DMS114 treated with DMSO at 0.1 percent for 48 hours (cell line): ENCODE data around the gene KDM4E.
A peak's percentile ranks its signal among the peaks of the same experiment; 100 is the strongest.
"Not testable (repeated sequence)": the region's sequence is repeated elsewhere in the genome, so short reads cannot be mapped to it uniquely, and the experiment has no call there.

ENCODE experiments used
- DNase-seq: peaks from one replicate; lab custom pipeline; 2025; ENCODE audit not compliant: unreplicated experiment; lab: John Stamatoyannopoulos, UW

Gene KDM4E

GRCh38 chr11:95024958-95025357, at the start of gene KDM4E:
KDM4E (plus strand) TSS chr11:95025258; CDS start chr11:95025558, 300 bp downstream.
- DNase-seq, result no peak

- DNase-seq, result no peak
Measured at GRCh38 chr11:94975599-94975998, 49.5 kb upstream of the KDM4E start.

- no peak for DNase-seq
Measured at GRCh38 chr11:94987378-94987777, 37.7 kb upstream of the KDM4E start.

- DNase-seq, result no peak
Measured at GRCh38 chr11:94988748-94989147, 36.3 kb upstream of the KDM4E start.

- no peak for DNase-seq
Measured at GRCh38 chr11:94993400-94993943, 31.6 kb upstream of the KDM4E start.

- no peak for DNase-seq
Measured at GRCh38 chr11:94997437-94997836, 27.6 kb upstream of the KDM4E start.

- no peak for DNase-seq
Measured at GRCh38 chr11:94998285-94998684, 26.8 kb upstream of the KDM4E start.

- DNase-seq, result no peak
Measured at GRCh38 chr11:95003716-95004115, 21.3 kb upstream of the KDM4E start.

- no peak for DNase-seq
Measured at GRCh38 chr11:95005642-95006041, 19.4 kb upstream of the KDM4E start.

- DNase-seq, result no peak
Measured at GRCh38 chr11:95011376-95011775, 13.7 kb upstream of the KDM4E start.

GRCh38 chr11:95014184-95014821, 10.8 kb upstream of the KDM4E start:
- no peak for DNase-seq

- DNase-seq, result no peak
Measured at GRCh38 chr11:95016139-95016538, 8.9 kb upstream of the KDM4E start.

GRCh38 chr11:95021468-95021867, 3.6 kb upstream of the KDM4E start:
- DNase-seq, result not testable (repeated sequence)

GRCh38 chr11:95025594-95025993, 536 bp downstream of the KDM4E start:
- DNase-seq, result not testable (repeated sequence)

GRCh38 chr11:95028357-95028756, 3.3 kb downstream of the KDM4E start:
- no peak for DNase-seq

GRCh38 chr11:95033051-95033450, 8.0 kb downstream of the KDM4E start:
- no peak for DNase-seq

- no peak for DNase-seq
Measured at GRCh38 chr11:95035316-95035715, 10.3 kb downstream of the KDM4E start.

- DNase-seq, result peak; percentile 7
Measured at GRCh38 chr11:95037356-95038035, 12.4 kb downstream of the KDM4E start.

GRCh38 chr11:95042239-95042638, 17.2 kb downstream of the KDM4E start:
- DNase-seq, result no peak

- no peak for DNase-seq
Measured at GRCh38 chr11:95042906-95043305, 17.8 kb downstream of the KDM4E start.

GRCh38 chr11:95044010-95044409, 19.0 kb downstream of the KDM4E start:
- DNase-seq, result no peak

GRCh38 chr11:95045812-95046211, 20.8 kb downstream of the KDM4E start:
- no peak for DNase-seq
